Measurements from ENCODE around the gene ZNF438. TPM values are rescaled to one million over a fixed set of nuclear protein-coding genes. Genes with fewer than 3 reads are reported as not detected.

Gene ZNF438
- total RNA-seq, 1 experiment from 2014 or later, result 0.83 TPM

DNA sequence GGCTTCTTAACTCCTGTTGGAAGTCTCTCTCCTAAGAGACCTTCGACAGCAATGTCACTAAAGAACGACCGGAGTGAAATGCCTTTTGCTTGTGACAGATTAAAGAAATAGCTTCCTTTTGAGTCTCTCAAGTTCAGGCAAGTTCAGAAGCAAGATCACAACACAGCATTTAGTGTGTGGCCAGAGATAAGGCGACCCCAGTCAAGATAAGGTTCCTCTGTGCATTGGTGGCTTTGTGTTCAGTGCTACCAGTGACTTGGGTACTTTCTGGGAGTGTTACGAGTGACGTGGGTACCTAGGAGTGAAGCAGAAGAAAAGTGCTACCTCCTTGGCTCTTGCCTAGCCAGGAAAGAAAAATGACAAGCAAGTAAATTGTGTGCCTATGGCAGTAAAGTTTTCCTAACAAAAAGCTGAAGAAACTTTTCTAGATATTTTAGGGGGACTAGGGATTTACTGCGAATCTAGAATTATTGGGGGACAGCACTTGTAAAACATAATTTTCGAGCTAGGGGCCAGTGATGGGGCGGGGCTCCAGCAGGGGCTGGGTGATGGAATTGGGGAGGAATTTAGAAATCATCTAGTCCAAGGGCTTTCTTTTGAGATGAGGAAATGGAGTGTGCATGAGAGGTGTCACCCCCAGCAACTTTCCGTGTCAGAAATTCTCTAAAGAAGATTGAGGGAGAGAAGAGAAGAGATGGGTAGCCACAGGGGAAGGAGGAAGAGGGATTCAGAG lies 210.2 kb downstream of the ZNF438 start:
- Mint-ChIP-seq H3K4me3 (no peak overlapping the region), H3K27ac (no peak overlapping the region), H3K4me1 (peaks cover 14 to 29% of the 10 kb centered on the region in 2 experiments), H3K27me3 (ENCODE audit: low read depth) (peaks cover 56% of the 10 kb centered on the region), H3K9me3 (no peaks in the 10 kb centered on the region; a peak in 3 of 5 replicates), H3K36me3 (ENCODE audit: insufficient read depth in 1 of 3, low read depth in 3 of 3) (no peaks in the 10 kb centered on the region)
- Histone ChIP-seq H3K27me3 (ENCODE audit: insufficient read depth, low read length) (peaks cover 4% of the 10 kb centered on the region), H4K91ac (ENCODE audit: insufficient read length, low read depth, low read length) (no peak overlapping the region), H2BK20ac (ENCODE audit: low read depth, low read length, poor library complexity, severe bottlenecking) (no peak overlapping the region), H4K5ac (ENCODE audit: insufficient read length, low read depth, low read length) (no peak overlapping the region), H3K56ac (ENCODE audit: insufficient read length, low read depth, low read length) (no peak overlapping the region), H3K79me2 (ENCODE audit: insufficient read depth, low read length) (no peaks in the 10 kb centered on the region), H3K14ac (ENCODE audit: insufficient read depth, low read length) (no peak overlapping the region), H2AFZ (ENCODE audit: low read length) (no peak overlapping the region), H3K4me2 (ENCODE audit: insufficient read depth, insufficient read length, low read length) (no peak overlapping the region), H3K9ac (ENCODE audit: extremely low read depth, insufficient read length, low read length) (no peak overlapping the region), H4K20me1 (ENCODE audit: control insufficient read depth, insufficient read depth, insufficient read length) (no peaks in the 10 kb centered on the region), H3K4me1 (ENCODE audit: insufficient read depth, low read length) (0 out of 2 replicates have a peak, but pooled peaks cover 2% of the 10 kb centered on the region), H3K27ac (ENCODE audit: insufficient read length, low read depth, low read length) (no peak overlapping the region), H3K4ac (ENCODE audit: low read depth, low read length) (no peak overlapping the region), H3K23me2 (ENCODE audit: insufficient read length, low read depth, low read length, poor library complexity, severe bottlenecking) (no peaks in the 10 kb centered on the region), H2BK15ac (ENCODE audit: low read depth, low read length) (no peak overlapping the region), H3K9me3 (ENCODE audit: control insufficient read depth, low read depth, low read length) (no peaks in the 10 kb centered on the region), H3K23ac (ENCODE audit: insufficient read length, low read depth, low read length) (no peak overlapping the region), H2AK5ac (ENCODE audit: insufficient read length, low read length) (no peak overlapping the region), H2BK120ac (ENCODE audit: low read depth, low read length, poor library complexity, severe bottlenecking) (no peak overlapping the region), H2BK12ac (ENCODE audit: insufficient read length, low read depth, low read length) (no peak overlapping the region), H4K8ac (replicated peaks; ENCODE audit: insufficient read length, low read depth, low read length) (no peak overlapping the region), H3T11ph (ENCODE audit: low read length) (no peak overlapping the region), H3K79me1 (ENCODE audit: insufficient read depth, low read depth, low read length, poor library complexity, severe bottlenecking) (no peaks in the 10 kb centered on the region), H3K18ac (ENCODE audit: insufficient read length, low read depth, low read length) (no peak overlapping the region), H2BK5ac (ENCODE audit: insufficient read length, low read length) (no peak overlapping the region)
- no peak for DNase-seq
- TF ChIP-seq, protein P1, sequence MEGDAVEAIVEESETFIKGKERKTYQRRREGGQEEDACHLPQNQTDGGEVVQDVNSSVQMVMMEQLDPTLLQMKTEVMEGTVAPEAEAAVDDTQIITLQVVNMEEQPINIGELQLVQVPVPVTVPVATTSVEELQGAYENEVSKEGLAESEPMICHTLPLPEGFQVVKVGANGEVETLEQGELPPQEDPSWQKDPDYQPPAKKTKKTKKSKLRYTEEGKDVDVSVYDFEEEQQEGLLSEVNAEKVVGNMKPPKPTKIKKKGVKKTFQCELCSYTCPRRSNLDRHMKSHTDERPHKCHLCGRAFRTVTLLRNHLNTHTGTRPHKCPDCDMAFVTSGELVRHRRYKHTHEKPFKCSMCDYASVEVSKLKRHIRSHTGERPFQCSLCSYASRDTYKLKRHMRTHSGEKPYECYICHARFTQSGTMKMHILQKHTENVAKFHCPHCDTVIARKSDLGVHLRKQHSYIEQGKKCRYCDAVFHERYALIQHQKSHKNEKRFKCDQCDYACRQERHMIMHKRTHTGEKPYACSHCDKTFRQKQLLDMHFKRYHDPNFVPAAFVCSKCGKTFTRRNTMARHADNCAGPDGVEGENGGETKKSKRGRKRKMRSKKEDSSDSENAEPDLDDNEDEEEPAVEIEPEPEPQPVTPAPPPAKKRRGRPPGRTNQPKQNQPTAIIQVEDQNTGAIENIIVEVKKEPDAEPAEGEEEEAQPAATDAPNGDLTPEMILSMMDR (conservative IDR thresholded peaks at IDR 0.05), result no peak
- no CpG with 5 or more reads among the region's 10 CpGs for WGBS (ENCODE audit: extremely low coverage, insufficient read length, low lambda C conversion rate)
